Activated CD4-positive, alpha-beta T cell treated with anti-CD3 and anti-CD28 coated beads, Interleukin-2, amount 10 ng/mL, durations not matched to agents 7 days and 5 days (primary cell): ENCODE measurements around the gene MOV10L1. TPM values are rescaled to one million over a fixed set of nuclear protein-coding genes. Genes with fewer than 3 reads are reported as not detected.
"Not testable (repeated sequence)": the region's sequence is repeated elsewhere in the genome, so short reads cannot be mapped to it uniquely, and the experiment has no call there.

Experiments
- CTCF ChIA-PET: fragments of 350-600 bp; sonication (Branson Sonifier 250); formaldehyde crosslinking; loops from one replicate; lab custom pipeline; 2021; ENCODE audit warnings: antibody characterized with exemption; lab: Charles Lee
- POLR2A ChIA-PET: fragments of 350-600 bp; sonication (Branson Sonifier 250); formaldehyde crosslinking; loops from one replicate; lab custom pipeline; 2021; ENCODE audit warnings: antibody characterized with exemption; lab: Charles Lee
- DNase-seq: peaks from one replicate; pipeline ENCODE4 v3.0.0-alpha.2; 2020
- H3K27ac Mint-ChIP-seq: one replicate; pipeline ENCODE4 v1.8.0; 2021; ENCODE audit warnings: mild to moderate bottlenecking, moderate library complexity, mixed read lengths
- H3K27me3 Mint-ChIP-seq: one replicate; pipeline ENCODE4 v1.8.0; 2021; ENCODE audit warnings: mixed read lengths
- H3K36me3 Mint-ChIP-seq: one replicate; pipeline ENCODE4 v1.8.0; 2021; ENCODE audit warnings: low read depth, mixed read lengths
- H3K4me1 Mint-ChIP-seq: one replicate; pipeline ENCODE4 v1.8.0; 2021; ENCODE audit warnings: mixed read lengths
- H3K4me3 Mint-ChIP-seq: one replicate; pipeline ENCODE4 v1.8.0; 2021; ENCODE audit warnings: mild to moderate bottlenecking, moderate library complexity, mixed read lengths
- H3K9me3 Mint-ChIP-seq: one replicate; pipeline ENCODE4 v1.8.0; 2021; ENCODE audit warnings: mixed read lengths
- total RNA-seq, 2 experiments: library from RNA; stranded (reverse); gene quantifications; one replicate each; pipeline ENCODE4 v1.2.3, GENCODE V29; 2021

MOV10L1 gene
- total RNA-seq, 2 experiments from 2014 or later: not detected

DNA sequence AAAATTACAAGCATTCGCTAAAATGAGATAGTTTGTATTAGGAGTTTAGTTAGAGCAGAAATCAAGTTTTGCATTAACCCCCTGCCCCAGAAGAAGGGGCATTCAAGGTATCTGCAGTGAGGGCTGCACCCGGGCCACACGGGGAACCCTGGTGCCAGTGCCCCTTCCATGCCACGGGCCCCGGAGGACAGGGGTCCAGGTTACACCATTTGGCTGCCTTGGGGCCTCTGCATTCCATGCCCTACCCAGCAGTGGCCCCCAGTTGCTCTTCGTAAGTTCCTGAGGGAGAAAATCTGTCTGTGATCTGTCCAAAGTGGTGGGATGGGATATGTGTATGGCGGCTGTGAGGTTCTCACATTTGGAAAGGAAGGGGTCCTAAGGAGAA, 63.9 kb downstream of the MOV10L1 start:
- H3K4me1 Mint-ChIP-seq: peaks cover 4% of the 10 kb centered on the region
- peaks cover 2% of the 10 kb centered on the region for H3K27me3 Mint-ChIP-seq
- no peaks in the 10 kb centered on the region for H3K36me3 Mint-ChIP-seq
- no peak overlapping the region for H3K4me3 Mint-ChIP-seq
- H3K27ac Mint-ChIP-seq: no peak overlapping the region
- POLR2A ChIA-PET: no interaction called here
- CTCF ChIA-PET: no interaction called here
- no peak for DNase-seq
- no peaks in the 10 kb centered on the region for H3K9me3 Mint-ChIP-seq

DNA sequence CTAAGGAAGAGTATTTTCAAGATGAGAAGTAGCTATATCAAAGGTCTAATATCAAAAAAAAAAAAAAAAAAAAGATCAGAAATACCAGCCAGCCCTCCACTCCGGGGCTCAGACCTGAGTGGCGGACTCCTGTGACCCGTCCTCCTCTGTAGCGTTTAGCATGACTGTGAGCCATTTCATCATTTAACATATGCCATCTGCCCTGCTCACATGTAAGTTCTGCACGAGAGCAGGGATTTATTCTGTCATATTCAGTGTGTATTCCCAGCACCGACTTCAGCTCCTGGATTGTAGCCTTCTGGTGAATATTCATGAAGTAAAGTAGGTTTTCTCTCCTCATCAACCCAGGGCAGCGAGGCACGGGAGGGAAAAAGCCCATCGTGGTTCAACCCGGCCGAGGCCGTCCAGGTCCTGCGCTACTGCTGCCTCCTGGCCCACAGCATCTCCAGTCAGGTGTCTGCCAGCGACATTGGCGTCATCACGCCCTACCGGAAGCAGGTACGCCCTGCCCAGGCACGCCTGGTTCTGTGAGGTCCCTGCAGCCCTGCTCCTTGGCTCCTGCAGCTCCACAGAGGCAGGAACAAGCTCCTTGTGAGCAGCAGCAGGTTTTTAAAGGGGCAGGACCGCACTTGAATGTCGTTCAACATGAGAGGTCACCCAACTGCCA, 68.0 kb downstream of the MOV10L1 start:
- no peak overlapping the region for H3K4me3 Mint-ChIP-seq
- ChIA-PET CTCF (interaction anchor here (1.3 kb wide), 1 partner anchor 9 kb away, joined by 4 read pairs; no protein-coding TSS in a partner anchor), POLR2A (no interaction called here)
- H3K27ac Mint-ChIP-seq: no peak overlapping the region
- no peaks in the 10 kb centered on the region for H3K9me3 Mint-ChIP-seq
- H3K27me3 Mint-ChIP-seq: peaks cover 7% of the 10 kb centered on the region
- no peaks in the 10 kb centered on the region for H3K4me1 Mint-ChIP-seq
- H3K36me3 Mint-ChIP-seq: no peaks in the 10 kb centered on the region
- no peak for DNase-seq

DNA sequence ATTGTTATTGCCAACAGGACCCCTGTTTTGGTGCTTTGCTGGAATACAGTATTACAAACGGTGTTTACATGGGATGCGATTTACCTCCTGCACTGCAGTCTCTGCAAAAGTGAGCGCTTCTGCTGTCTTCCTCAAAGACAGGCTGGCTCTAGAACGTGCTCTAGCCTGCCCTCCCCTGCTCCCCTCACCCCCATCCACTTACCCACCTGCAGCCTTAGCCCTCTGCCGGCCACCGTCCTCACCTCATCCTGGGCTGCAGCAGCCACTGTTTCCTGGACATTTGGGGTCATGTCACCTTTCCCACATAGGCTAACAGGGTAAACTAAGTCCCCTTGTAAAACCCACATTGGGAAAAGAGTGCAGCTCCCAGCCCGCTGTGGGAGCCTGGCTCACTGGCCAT, 71.1 kb downstream of the MOV10L1 start:
- POLR2A ChIA-PET: no interaction called here
- CTCF ChIA-PET: no interaction called here
- Mint-ChIP-seq H3K4me1 (no peaks in the 10 kb centered on the region), H3K9me3 (no peaks in the 10 kb centered on the region), H3K36me3 (no peaks in the 10 kb centered on the region), H3K4me3 (no peak overlapping the region), H3K27me3 (peaks cover 7% of the 10 kb centered on the region), H3K27ac (no peak overlapping the region)
- DNase-seq: no peak

DNA sequence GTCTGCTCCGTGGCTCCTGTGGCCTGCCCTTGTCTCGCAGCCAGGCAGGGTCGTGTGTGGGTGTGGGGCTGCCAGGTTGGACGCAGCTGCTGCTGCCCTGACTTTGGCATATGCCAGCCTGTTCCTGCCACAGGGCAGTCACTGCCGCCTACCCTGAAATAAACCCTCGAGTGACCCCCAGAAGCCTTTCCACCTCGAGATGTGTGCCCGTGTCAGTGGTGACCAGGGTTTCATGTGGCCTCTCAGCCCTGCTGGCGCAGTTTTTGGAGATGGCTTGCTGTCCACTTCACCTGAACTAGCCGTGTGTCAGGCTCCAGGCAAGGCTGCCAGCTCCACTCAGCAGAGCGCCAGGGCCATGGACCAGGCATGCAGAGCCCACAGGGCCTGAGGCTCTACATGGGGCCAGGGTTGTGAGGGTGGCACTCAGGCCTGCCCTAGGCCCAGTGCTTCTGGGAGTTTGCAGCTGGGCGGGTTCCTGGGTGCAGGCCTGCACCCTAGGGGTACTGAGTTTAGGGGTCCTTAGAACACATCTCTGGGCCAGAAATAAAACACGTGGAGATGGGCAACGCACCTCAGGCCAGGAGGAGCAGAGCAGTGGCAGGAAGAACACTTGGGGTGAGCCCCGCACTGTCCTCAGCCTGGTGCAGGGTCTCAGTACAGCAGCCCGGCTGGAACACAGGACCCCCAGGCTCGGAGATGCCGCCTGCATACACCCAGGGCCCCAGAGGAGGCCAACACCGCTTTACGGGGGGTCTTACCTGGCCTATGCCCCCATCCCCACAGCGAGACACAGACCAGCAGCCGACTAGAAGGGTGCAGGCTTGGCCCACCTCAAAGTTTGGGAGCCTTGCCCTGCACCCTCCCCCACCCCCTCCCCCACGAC, 71.9 kb downstream of the MOV10L1 start:
- no peak for DNase-seq
- Mint-ChIP-seq H3K4me3 (no peak overlapping the region), H3K27ac (no peak overlapping the region), H3K9me3 (no peaks in the 10 kb centered on the region), H3K4me1 (no peaks in the 10 kb centered on the region), H3K36me3 (no peaks in the 10 kb centered on the region), H3K27me3 (peaks cover 7% of the 10 kb centered on the region)
- POLR2A ChIA-PET: no interaction called here
- CTCF ChIA-PET: no interaction called here

DNA sequence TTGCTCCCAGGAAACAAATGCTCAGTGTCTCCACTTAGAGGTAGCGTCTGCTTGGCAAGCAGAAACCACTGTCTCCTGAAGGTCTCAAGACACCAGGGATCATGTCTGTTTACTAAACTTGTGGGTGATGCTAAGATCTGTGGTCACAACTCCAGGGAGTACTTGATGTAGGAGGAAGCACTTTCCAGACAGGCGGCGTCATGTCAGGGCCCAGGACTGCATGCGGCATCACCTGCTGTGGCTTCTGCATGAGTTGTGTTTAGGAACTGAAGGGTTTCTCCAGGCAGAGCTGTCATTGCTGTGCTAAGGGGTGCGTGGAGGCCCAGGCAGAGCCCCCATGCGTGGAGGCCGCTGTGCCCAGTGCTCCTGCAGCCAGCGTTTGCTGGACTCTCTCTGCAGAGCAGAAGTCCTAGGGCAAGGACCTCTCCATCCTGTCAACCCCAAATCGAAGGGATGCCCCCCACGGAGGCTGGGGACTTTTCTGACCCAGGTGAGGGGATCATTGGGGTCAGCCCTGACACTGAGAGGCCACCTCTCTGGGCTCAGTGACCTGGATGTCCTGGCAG, 72.7 kb downstream of the MOV10L1 start:
- Mint-ChIP-seq H3K9me3 (no peaks in the 10 kb centered on the region), H3K36me3 (no peaks in the 10 kb centered on the region), H3K27ac (no peak overlapping the region), H3K4me3 (no peak overlapping the region), H3K4me1 (no peaks in the 10 kb centered on the region), H3K27me3 (peaks cover 6% of the 10 kb centered on the region)
- POLR2A ChIA-PET: no interaction called here
- CTCF ChIA-PET: no interaction called here
- DNase-seq: no peak

DNA sequence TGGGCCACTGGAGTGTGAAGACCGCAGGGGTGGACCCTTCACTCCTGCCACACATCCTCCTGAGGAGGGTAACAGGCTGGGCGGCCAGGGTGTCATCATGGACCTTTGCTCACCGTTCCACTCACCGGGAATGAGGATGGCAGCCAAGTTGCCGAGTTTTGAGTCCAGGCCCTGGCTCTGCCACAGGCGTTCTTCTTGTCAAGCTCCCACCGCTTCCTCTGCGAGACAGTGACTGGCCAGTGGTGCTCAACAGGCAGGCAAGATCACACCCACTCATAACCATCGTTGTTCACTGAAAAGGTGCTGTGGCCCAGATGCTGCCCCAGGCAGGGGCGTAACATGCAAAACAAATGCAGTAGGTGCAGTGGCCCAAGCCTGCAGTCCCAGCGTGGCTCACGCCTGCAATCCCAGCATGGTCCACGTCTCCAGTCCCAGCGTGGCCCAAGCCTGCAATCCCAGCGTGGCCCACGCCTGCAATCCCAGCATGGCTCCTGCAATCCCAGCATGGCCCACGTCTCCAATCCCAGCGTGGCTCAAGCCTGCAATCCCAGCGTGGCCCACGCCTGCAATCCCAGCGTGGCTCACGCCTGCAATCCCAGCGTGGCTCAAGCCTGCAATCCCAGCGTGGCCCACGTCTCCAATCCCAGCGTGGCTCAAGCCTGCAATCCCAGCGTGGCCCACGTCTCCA, 75.8 kb downstream of the MOV10L1 start:
- CTCF ChIA-PET: interaction anchor here (0.8 to 1.4 kb wide), 3 partner anchors 17 to 24 kb away, joined by 3 to 6 read pairs (median 3); no protein-coding TSS in a partner anchor
- Mint-ChIP-seq H3K4me3 (no peak overlapping the region), H3K27me3 (peaks cover 20% of the 10 kb centered on the region), H3K4me1 (peaks cover 2% of the 10 kb centered on the region), H3K36me3 (no peaks in the 10 kb centered on the region), H3K27ac (no peak overlapping the region), H3K9me3 (no peaks in the 10 kb centered on the region)
- DNase-seq: no peak
- POLR2A ChIA-PET: no interaction called here

DNA sequence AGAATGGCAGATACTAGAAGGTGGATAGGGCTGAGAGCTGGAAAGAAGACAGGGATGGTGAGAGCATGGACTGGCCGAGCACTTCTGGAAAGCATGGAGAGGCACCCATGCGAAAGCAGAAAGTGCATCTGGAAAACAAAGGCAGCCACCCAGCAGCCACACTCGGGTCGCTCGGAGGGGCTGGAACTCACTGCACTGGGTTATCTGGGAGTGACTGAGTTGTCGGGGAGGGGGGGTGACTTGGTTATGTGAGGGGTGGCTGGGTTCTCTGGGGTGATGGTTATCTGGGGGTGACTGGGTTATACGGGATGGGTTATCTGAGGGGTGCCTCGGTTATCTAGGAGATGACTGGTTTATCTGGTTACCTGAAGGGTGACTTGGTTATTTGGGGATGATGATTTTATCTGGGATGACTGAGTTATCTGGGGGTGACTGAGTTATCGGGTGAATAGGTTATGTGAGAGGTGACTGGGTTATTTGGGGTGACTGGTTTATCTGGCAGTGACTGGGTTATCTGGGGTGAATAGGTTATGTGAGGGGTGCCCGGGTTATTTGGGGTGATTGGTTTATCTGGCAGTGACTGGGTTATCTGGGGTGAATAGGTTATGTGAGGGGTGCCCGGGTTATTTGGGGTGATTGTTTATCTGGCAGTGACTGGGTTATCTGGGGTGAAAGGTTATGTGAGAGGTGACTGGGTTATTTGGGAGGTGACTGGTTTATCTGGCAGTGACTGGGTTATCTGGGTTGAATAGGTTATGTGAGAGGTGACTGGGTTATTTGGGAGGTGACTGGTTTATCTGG, 78.1 kb downstream of the MOV10L1 start:
- Mint-ChIP-seq H3K27me3 (peaks cover 34% of the 10 kb centered on the region), H3K4me3 (no peak overlapping the region), H3K36me3 (no peaks in the 10 kb centered on the region), H3K4me1 (peaks cover 6% of the 10 kb centered on the region), H3K9me3 (no peaks in the 10 kb centered on the region), H3K27ac (no peak overlapping the region)
- no peak for DNase-seq
- ChIA-PET CTCF (interaction anchor here (0.6 kb wide), 1 partner anchor 19 kb away, joined by 3 read pairs; no protein-coding TSS in a partner anchor), POLR2A (no interaction called here)

DNA sequence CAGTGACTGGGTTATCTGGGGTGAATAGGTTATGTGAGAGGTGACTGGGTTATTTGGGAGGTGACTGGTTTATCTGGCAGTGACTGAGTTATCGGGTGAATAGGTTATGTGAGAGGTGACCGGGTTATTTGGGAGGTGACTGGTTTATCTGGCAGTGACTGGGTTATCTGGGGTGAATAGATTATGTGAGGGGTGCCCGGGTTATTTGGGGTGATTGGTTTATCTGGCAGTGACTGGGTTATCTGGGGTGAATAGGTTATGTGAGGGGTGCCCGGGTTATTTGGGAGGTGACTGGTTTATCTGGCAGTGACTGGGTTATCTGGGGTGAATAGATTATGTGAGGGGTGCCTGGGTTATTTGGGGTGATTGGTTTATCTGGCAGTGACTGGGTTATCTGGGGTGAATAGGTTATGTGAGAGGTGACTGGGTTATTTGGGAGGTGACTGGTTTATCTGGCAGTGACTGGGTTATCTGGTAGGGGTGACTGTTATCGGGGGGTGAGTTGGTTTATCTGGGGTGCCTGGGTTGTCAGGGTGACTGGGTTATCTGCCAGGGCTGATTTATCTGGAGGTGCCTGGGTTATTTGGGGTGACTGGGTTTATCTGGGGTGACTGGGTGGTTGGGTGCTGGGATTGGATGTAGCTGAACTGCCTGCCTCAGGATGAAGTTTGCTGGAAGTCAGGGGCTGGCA, 78.8 kb downstream of the MOV10L1 start:
- Mint-ChIP-seq H3K27ac (peak overlapping the region; percentile 80), H3K27me3 (peaks cover 37% of the 10 kb centered on the region), H3K4me3 (peak overlapping the region; percentile 59)
- POLR2A ChIA-PET, H3K4me1 Mint-ChIP-seq, H3K36me3 Mint-ChIP-seq, H3K9me3 Mint-ChIP-seq, CTCF ChIA-PET, DNase-seq: not testable (repeated sequence)

DNA sequence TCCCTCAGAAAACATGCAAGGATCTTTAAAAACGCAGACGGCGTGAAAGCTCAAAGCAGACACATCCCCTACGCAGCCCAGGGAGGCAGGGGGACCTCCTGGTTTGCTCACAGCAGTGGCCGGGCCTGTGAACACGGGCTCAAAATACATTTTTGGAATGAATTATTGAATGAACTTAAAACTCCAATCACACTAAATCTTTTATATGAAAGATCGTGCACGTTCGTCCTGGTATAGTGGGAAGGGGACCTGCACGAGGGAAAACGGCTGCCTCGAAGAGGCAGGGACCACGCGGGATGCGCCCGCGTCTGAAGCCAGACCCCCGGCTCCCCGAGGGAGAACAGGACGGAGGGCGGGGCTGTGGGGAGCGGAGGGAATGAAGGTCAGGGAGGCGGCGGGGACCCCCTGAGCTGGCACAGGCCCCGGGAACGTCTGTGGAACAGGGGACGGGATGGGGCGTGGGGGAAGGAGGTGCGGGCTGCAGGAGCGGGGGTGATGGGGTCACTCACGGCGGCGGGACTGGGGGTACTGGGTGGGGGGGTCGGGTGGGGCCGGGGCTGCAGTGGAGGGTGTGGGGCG, 79.5 kb downstream of the MOV10L1 start:
- H3K27me3 Mint-ChIP-seq: peaks cover 37% of the 10 kb centered on the region
- ChIA-PET POLR2A (no interaction called here), CTCF (no interaction called here)
- no peaks in the 10 kb centered on the region for H3K36me3 Mint-ChIP-seq
- peak overlapping the region; percentile 59 for H3K4me3 Mint-ChIP-seq
- H3K4me1 Mint-ChIP-seq: peaks cover 6% of the 10 kb centered on the region
- H3K9me3 Mint-ChIP-seq: no peaks in the 10 kb centered on the region
- no peak for DNase-seq
- H3K27ac Mint-ChIP-seq: peak overlapping the region; percentile 80

DNA sequence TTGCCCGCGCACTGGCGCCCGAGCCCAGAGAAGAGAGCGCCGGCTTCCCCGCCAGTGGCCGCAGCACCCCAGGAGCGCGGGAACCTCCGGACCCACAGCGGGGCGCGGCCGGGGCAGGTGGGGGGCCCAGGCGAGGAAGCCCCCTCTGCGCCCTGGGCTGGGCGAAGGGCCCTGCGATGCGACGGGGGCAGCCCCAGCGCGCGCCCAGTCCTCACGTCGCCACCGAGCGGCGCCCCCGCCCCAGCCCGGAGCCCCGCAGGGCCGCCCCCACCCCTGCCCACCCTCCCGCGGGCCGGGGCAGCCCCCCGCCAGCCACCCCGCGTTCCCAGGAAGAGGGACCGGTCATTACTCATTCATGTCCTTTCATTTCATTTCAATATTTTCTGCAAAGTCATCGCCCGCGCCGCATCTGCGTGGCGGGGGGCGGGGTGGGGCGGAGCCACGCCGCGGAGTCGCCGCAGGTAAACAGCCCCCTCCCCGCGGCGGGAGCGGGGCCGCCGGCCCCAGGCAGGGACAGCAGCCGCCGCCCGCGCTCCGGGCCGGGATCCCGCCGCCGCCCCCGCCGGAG, 80.1 kb downstream of the MOV10L1 start:
- no peaks in the 10 kb centered on the region for H3K36me3 Mint-ChIP-seq
- ChIA-PET CTCF (no interaction called here), POLR2A (no interaction called here)
- H3K27me3 Mint-ChIP-seq: peaks cover 37% of the 10 kb centered on the region
- peak overlapping the region; percentile 32 for H3K4me3 Mint-ChIP-seq
- DNase-seq: peak; percentile 31
- no peaks in the 10 kb centered on the region for H3K9me3 Mint-ChIP-seq
- peaks cover 6% of the 10 kb centered on the region for H3K4me1 Mint-ChIP-seq
- no peak overlapping the region for H3K27ac Mint-ChIP-seq
